ENCODE data around the gene HS3ST6. TPM values are rescaled to one million over a fixed set of nuclear protein-coding genes. Genes with fewer than 3 reads are reported as not detected.

The HS3ST6 gene
- total and polyA plus RNA-seq, 4 donors, result 0.40 to 5.9 (median 1.4) TPM

GRCh38 chr16:1913327-1914083 is 4.7 kb downstream of the HS3ST6 start:
- H3K9me3 ChIP-seq (ENCODE audit: control insufficient read depth in 4 of 4, insufficient read depth in 3 of 4, low read length in 3 of 4), result peaks cover 0 to 2% (median 0%) of the 10 kb centered on the region in 4 donors
- ATAC-seq (ENCODE audit: insufficient read depth, low FRiP score), result no peak
- TF ChIP-seq, protein P1, sequence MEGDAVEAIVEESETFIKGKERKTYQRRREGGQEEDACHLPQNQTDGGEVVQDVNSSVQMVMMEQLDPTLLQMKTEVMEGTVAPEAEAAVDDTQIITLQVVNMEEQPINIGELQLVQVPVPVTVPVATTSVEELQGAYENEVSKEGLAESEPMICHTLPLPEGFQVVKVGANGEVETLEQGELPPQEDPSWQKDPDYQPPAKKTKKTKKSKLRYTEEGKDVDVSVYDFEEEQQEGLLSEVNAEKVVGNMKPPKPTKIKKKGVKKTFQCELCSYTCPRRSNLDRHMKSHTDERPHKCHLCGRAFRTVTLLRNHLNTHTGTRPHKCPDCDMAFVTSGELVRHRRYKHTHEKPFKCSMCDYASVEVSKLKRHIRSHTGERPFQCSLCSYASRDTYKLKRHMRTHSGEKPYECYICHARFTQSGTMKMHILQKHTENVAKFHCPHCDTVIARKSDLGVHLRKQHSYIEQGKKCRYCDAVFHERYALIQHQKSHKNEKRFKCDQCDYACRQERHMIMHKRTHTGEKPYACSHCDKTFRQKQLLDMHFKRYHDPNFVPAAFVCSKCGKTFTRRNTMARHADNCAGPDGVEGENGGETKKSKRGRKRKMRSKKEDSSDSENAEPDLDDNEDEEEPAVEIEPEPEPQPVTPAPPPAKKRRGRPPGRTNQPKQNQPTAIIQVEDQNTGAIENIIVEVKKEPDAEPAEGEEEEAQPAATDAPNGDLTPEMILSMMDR (IDR thresholded peaks at IDR 0.05; ENCODE audit: control extremely low read depth, extremely low read depth), result no peak
- peaks cover 0 to 7% (median 0%) of the 10 kb centered on the region in 5 donors for H3K4me1 ChIP-seq (ENCODE audit: control insufficient read depth in 5 of 5, insufficient read depth in 5 of 5, low read length in 5 of 5)
- no peak overlapping the region for H3K27ac ChIP-seq (ENCODE audit: low read depth in 1 of 2, low read length in 1 of 2)
- 53 to 56% methylated on average over 21 of the region's 21 CpGs for WGBS, 2 donors
- no peak overlapping the region for H3K9ac ChIP-seq (ENCODE audit: insufficient read depth in 1 of 2, low read length in 2 of 2)
- no peak overlapping the region for H3K4me3 ChIP-seq
- peak in 1 of 3 donors; percentile 35 for DNase-seq
- peaks cover 0 to 28% (median 14%) of the 10 kb centered on the region in 3 donors for H3K27me3 ChIP-seq (ENCODE audit: control insufficient read depth in 3 of 3, insufficient read depth in 3 of 3, low read length in 2 of 3)
- H3K36me3 ChIP-seq (ENCODE audit: control insufficient read depth in 4 of 4, insufficient read depth in 4 of 4, low read length in 4 of 4), result no peaks in the 10 kb centered on the region

GRCh38 chr16:1912215-1912543 is 6.0 kb downstream of the HS3ST6 start:
- TF ChIP-seq, protein P1 (IDR thresholded peaks at IDR 0.05; ENCODE audit: control extremely low read depth, extremely low read depth), result no peak
- H3K9me3 ChIP-seq (ENCODE audit: control insufficient read depth in 4 of 4, insufficient read depth in 3 of 4, low read length in 3 of 4), result peaks cover 0 to 2% (median 0%) of the 10 kb centered on the region in 4 donors
- 87 to 91% methylated on average over 15 to 17 of the region's 17 CpGs for WGBS, 2 donors
- ATAC-seq (ENCODE audit: insufficient read depth, low FRiP score) (no peak), DNase-seq (no peak)
- no peaks in the 10 kb centered on the region for H3K36me3 ChIP-seq (ENCODE audit: control insufficient read depth in 4 of 4, insufficient read depth in 4 of 4, low read length in 4 of 4)
- H3K27me3 ChIP-seq (ENCODE audit: control insufficient read depth in 3 of 3, insufficient read depth in 3 of 3, low read length in 2 of 3), result peaks cover 0 to 21% (median 13%) of the 10 kb centered on the region in 3 donors
- H3K4me1 ChIP-seq (ENCODE audit: control insufficient read depth in 5 of 5, insufficient read depth in 5 of 5, low read length in 5 of 5), result peaks cover 0 to 6% (median 0%) of the 10 kb centered on the region in 5 donors
- no peak overlapping the region for H3K9ac ChIP-seq (ENCODE audit: insufficient read depth in 1 of 2, low read length in 2 of 2)
- H3K27ac ChIP-seq (ENCODE audit: low read depth in 1 of 2, low read length in 1 of 2), result no peak overlapping the region
- H3K4me3 ChIP-seq, result no peak overlapping the region

DNA sequence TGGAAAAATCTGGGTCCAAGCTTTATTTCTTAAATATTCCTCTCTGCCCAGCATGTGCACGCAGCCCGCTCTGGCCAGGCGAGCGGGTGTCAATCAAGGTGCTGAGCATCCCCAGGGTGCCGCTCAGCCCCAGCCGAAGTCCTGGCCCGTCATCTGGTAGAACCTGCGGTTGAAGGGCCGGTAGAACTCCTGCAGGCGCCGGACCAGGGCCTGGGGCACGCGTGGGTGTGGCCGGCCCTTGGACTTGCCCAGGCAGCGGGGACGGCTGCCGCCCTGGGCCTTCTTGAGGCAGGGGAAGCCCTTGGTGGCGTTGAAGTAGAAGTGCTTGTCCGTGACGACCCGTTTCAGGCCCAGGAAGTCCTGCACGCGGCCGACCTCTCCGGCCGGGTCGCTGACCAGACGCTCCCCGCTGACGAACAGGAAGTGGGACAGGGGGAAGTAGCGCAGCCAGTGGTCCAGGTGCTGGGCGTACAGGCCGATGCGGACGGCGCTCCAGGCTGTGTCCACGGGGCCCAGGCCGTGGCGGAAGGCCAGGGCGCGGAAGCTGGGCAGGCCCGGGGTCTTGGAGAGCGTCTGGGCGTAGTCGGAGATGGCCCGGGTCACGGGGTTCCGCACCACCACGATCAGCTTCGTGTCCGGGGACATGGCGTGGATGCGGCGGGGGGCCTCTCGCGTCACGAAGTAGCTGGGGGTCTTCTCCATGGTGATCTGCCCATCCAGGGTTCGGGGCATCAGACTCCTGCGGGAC is 6.6 kb downstream of the HS3ST6 start:
- Histone ChIP-seq H3K4me3 (no peak overlapping the region), H3K9me3 (ENCODE audit: control insufficient read depth in 4 of 4, insufficient read depth in 3 of 4, low read length in 3 of 4) (no peaks in the 10 kb centered on the region), H3K36me3 (ENCODE audit: control insufficient read depth in 4 of 4, insufficient read depth in 4 of 4, low read length in 4 of 4) (no peaks in the 10 kb centered on the region), H3K27ac (ENCODE audit: low read depth in 1 of 2, low read length in 1 of 2) (no peak overlapping the region), H3K9ac (ENCODE audit: insufficient read depth in 1 of 2, low read length in 2 of 2) (no peak overlapping the region), H3K27me3 (ENCODE audit: control insufficient read depth in 3 of 3, insufficient read depth in 3 of 3, low read length in 2 of 3) (peaks cover 0 to 16% (median 7%) of the 10 kb centered on the region in 3 donors), H3K4me1 (ENCODE audit: control insufficient read depth in 5 of 5, insufficient read depth in 5 of 5, low read length in 5 of 5) (peaks cover 0 to 6% (median 0%) of the 10 kb centered on the region in 5 donors)
- DNase-seq, result no peak
- no peak for ATAC-seq (ENCODE audit: insufficient read depth, low FRiP score)
- TF ChIP-seq, protein P1 (IDR thresholded peaks at IDR 0.05; ENCODE audit: control extremely low read depth, extremely low read depth), result no peak
- 91 to 92% methylated on average over 58 to 59 of the region's 59 CpGs for WGBS, 2 donors

Data from lung (tissue), 12 donors.